Neural cell (in vitro differentiated cells): ENCODE measurements around the gene ARL2. TPM values are rescaled to one million over a fixed set of nuclear protein-coding genes. Genes with fewer than 3 reads are reported as not detected.

Experiments used
- H2AFZ ChIP-seq: fragments of 200-600, 300-800 bp; sonication (generic), shearing (Covaris generic); 2 replicates; pipeline ENCODE4 v1.6.0; 2014; ENCODE audit warnings: low read depth, mild to moderate bottlenecking, antibody characterized with exemption, low read length, moderate library complexity
- H3F3A ChIP-seq: fragments of 200-600 bp; shearing (Covaris generic); 2 replicates; pipeline ENCODE4 v1.6.1; 2016; ENCODE audit warnings: mild to moderate bottlenecking, moderate library complexity, mixed read lengths, antibody characterized with exemption, low read length; ENCODE audit not compliant: insufficient read depth, poor library complexity, severe bottlenecking
- H3K27ac ChIP-seq: fragments of 200-600, 300-800 bp; sonication (generic), shearing (Covaris generic); 2 replicates; pipeline ENCODE4 v1.5.1; 2014; ENCODE audit warnings: mild to moderate bottlenecking, low read length, moderate library complexity
- H3K27me3 ChIP-seq: fragments of 300-800, 200-600 bp; sonication (generic), shearing (Covaris generic); 2 replicates; pipeline ENCODE4 v1.6.0; 2014; ENCODE audit warnings: mild to moderate bottlenecking, low read depth, low read length, moderate library complexity; ENCODE audit not compliant: insufficient read depth
- H3K36me3 ChIP-seq: fragments of 300-800, 200-600 bp; sonication (generic), shearing (Covaris generic); 2 replicates; pipeline ENCODE4 v1.5.1; 2014; ENCODE audit warnings: mild to moderate bottlenecking, antibody characterized with exemption, low read length, moderate library complexity; ENCODE audit not compliant: insufficient read depth
- H3K4me2 ChIP-seq: fragments of 300-800, 200-600 bp; sonication (generic), shearing (Covaris generic); 2 replicates; pipeline ENCODE4 v1.6.0; 2014; ENCODE audit warnings: mild to moderate bottlenecking, low read length
- H3K4me3 ChIP-seq: fragments of 300-800, 200-600 bp; sonication (generic), shearing (Covaris generic); 2 replicates; pipeline ENCODE4 v1.5.1; 2014; ENCODE audit warnings: mild to moderate bottlenecking, low read length, moderate library complexity
- H3K79me2 ChIP-seq: fragments of 200-600 bp; shearing (Covaris generic); replicated peaks from 2 replicates; pipeline ENCODE4 v1.6.0; 2014; ENCODE audit warnings: mild to moderate bottlenecking, low read length, moderate library complexity; ENCODE audit not compliant: insufficient read depth
- H3K9ac ChIP-seq: fragments of 300-800, 200-600 bp; sonication (generic), shearing (Covaris generic); 2 replicates; pipeline ENCODE4 v1.6.1; 2016; ENCODE audit warnings: mild to moderate bottlenecking, low read length, mixed read lengths
- H3K9me2 ChIP-seq: fragments of 200-600 bp; shearing (Covaris generic); 2 replicates; pipeline ENCODE4 v1.6.1; 2016; ENCODE audit warnings: mild to moderate bottlenecking, low read length, mixed read lengths; ENCODE audit not compliant: insufficient read depth
- H3K9me3 ChIP-seq: fragments of 200-600, 300-800 bp; sonication (generic), shearing (Covaris generic); 2 replicates; pipeline ENCODE4 v1.6.1; 2016; ENCODE audit warnings: mild to moderate bottlenecking, mixed run types, low read length, moderate library complexity, mixed read lengths
- H4K20me1 ChIP-seq: fragments of 200-600 bp; shearing (Covaris generic); 2 replicates; pipeline ENCODE4 v1.6.1; 2016; ENCODE audit warnings: mild to moderate bottlenecking, mixed run types; ENCODE audit not compliant: insufficient read depth
- EP300 ChIP-seq: fragments of 450-650 bp; conservative IDR thresholded peaks from 2 replicates; pipeline ENCODE4 v1.6.1; 2014; ENCODE audit warnings: antibody characterized with exemption, mild to moderate bottlenecking, moderate library complexity; ENCODE audit not compliant: poor library complexity, severe bottlenecking
- EZH2 ChIP-seq: fragments of 200-600, 300-800 bp; shearing (Covaris generic), sonication (generic); IDR thresholded peaks from 2 replicates; pipeline ENCODE4 v1.6.1; 2014; ENCODE audit warnings: antibody characterized with exemption, low read length, borderline replicate concordance, mild to moderate bottlenecking; ENCODE audit not compliant: insufficient read depth, poor library complexity, severe bottlenecking
- MXI1 ChIP-seq: fragments of 450-650 bp; conservative IDR thresholded peaks from 2 replicates; pipeline ENCODE4 v1.6.1; 2014; ENCODE audit warnings: antibody characterized with exemption, mild to moderate bottlenecking; ENCODE audit not compliant: poor library complexity, severe bottlenecking
- POLR2AphosphoS5 ChIP-seq: IDR thresholded peaks from 2 replicates; pipeline ENCODE4 v1.6.1; 2012
- RAD21 ChIP-seq: fragments of 450-650 bp; conservative IDR thresholded peaks from 2 replicates; pipeline ENCODE4 v1.6.1; 2014; ENCODE audit warnings: antibody characterized with exemption, mild to moderate bottlenecking, moderate library complexity
- SMC3 ChIP-seq: fragments of 450-650 bp; conservative IDR thresholded peaks from 2 replicates; pipeline ENCODE4 v1.6.1; 2014; ENCODE audit warnings: antibody characterized with exemption, mild to moderate bottlenecking, moderate library complexity; ENCODE audit not compliant: poor library complexity
- TAF1 ChIP-seq: IDR thresholded peaks from 2 replicates; pipeline ENCODE4 v1.6.1; 2012; ENCODE audit warnings: low read depth
- polyA plus RNA-seq: library from polyadenylated mRNA; depleted of rRNA; stranded (reverse); fragments of >200 nt; gene quantifications from 2 replicates; pipeline ENCODE4 v1.2.3, GENCODE V29; 2014
- TF ChIP-seq, protein P1 (sequence below): IDR thresholded peaks from 2 replicates; pipeline ENCODE4 v1.6.1; 2012; ENCODE audit warnings: borderline replicate concordance
- TF ChIP-seq, protein P2 (sequence below): fragments of 450-650 bp; IDR thresholded peaks from 2 replicates; pipeline ENCODE4 v1.5.1; 2014; ENCODE audit warnings: antibody characterized with exemption, mild to moderate bottlenecking, moderate library complexity; ENCODE audit not compliant: poor library complexity, severe bottlenecking

The ARL2 gene
- polyA plus RNA-seq, 1 donor from 2014 or later = 158 TPM

DNA sequence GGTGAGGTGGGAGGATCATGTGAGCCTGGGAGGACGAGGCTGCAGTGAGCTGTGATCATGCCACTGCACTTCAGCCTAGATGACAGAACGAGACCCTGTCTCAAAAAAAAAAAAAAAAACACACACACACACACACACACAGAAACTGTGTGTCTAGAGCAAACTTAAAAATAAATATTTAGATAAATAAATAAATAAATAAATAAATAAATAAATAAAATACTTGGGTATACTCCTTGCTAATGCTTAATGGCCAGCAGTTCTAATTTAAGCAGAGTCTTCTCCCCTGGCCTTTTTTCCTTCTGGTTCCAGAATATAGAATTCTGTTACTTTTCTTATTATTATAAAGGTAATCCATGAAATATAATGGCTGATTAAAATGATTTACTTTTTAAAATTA, 5.1 kb upstream of the ARL2 start:
- no peak overlapping the region for H3K27ac ChIP-seq
- no peaks in the 10 kb centered on the region for H3K36me3 ChIP-seq
- no peaks in the 10 kb centered on the region for H3K27me3 ChIP-seq
- no peak overlapping the region for H3K4me3 ChIP-seq
- no peaks in the 10 kb centered on the region for H3K79me2 ChIP-seq
- H2AFZ ChIP-seq = no peak overlapping the region
- no peak overlapping the region for H3K4me2 ChIP-seq
- TF ChIP-seq EZH2 (no peak), SMC3 (no peak), POLR2AphosphoS5 (no peak), TAF1 (no peak), MXI1 (no peak), EP300 (no peak), RAD21 (no peak)
- TF ChIP-seq, protein P1, sequence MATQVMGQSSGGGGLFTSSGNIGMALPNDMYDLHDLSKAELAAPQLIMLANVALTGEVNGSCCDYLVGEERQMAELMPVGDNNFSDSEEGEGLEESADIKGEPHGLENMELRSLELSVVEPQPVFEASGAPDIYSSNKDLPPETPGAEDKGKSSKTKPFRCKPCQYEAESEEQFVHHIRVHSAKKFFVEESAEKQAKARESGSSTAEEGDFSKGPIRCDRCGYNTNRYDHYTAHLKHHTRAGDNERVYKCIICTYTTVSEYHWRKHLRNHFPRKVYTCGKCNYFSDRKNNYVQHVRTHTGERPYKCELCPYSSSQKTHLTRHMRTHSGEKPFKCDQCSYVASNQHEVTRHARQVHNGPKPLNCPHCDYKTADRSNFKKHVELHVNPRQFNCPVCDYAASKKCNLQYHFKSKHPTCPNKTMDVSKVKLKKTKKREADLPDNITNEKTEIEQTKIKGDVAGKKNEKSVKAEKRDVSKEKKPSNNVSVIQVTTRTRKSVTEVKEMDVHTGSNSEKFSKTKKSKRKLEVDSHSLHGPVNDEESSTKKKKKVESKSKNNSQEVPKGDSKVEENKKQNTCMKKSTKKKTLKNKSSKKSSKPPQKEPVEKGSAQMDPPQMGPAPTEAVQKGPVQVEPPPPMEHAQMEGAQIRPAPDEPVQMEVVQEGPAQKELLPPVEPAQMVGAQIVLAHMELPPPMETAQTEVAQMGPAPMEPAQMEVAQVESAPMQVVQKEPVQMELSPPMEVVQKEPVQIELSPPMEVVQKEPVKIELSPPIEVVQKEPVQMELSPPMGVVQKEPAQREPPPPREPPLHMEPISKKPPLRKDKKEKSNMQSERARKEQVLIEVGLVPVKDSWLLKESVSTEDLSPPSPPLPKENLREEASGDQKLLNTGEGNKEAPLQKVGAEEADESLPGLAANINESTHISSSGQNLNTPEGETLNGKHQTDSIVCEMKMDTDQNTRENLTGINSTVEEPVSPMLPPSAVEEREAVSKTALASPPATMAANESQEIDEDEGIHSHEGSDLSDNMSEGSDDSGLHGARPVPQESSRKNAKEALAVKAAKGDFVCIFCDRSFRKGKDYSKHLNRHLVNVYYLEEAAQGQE = no peak
- TF ChIP-seq, protein P2, sequence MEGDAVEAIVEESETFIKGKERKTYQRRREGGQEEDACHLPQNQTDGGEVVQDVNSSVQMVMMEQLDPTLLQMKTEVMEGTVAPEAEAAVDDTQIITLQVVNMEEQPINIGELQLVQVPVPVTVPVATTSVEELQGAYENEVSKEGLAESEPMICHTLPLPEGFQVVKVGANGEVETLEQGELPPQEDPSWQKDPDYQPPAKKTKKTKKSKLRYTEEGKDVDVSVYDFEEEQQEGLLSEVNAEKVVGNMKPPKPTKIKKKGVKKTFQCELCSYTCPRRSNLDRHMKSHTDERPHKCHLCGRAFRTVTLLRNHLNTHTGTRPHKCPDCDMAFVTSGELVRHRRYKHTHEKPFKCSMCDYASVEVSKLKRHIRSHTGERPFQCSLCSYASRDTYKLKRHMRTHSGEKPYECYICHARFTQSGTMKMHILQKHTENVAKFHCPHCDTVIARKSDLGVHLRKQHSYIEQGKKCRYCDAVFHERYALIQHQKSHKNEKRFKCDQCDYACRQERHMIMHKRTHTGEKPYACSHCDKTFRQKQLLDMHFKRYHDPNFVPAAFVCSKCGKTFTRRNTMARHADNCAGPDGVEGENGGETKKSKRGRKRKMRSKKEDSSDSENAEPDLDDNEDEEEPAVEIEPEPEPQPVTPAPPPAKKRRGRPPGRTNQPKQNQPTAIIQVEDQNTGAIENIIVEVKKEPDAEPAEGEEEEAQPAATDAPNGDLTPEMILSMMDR = no peak
- H3K9me2 ChIP-seq = no peaks in the 10 kb centered on the region
- no peak overlapping the region for H3K9ac ChIP-seq
- no peaks in the 10 kb centered on the region for H4K20me1 ChIP-seq
- no peaks in the 10 kb centered on the region for H3K9me3 ChIP-seq
- no peaks in the 10 kb centered on the region for H3F3A ChIP-seq

DNA sequence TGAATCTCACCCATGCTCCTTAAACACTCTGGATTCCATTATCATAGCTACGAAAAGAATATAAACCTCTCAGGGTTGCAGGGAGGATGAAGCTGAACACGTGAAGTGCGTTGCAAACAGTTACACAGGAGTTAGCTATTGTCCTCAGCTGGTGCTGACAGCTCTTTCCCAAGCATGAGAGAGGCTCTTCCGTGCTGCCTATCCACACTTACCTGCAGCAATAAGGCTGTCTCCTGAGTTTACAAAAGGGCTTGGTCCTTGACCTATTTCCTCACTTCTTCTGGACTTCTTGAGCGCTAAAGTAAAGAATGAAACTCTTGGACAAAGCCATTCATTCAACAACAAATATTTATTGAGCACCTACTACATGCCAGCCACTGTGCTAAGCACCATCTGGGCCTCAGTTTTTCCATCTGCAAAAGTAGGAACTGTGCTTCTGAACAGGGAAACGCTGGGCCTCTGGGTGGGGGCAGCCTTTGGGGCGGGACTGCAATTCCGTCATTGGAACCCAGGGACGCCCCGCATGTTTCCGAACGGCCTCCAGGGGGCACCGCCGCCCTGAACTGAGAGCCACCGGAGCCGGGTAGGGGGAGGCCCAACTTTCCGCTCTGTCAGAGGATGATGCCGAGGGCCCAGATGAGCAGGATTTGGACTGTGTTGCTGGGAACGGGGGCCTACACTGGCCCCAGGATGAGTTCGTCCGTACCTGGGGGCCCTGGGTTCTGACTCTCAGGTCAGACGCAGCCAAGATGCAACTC, 651 bp upstream of the ARL2 start:
- no peaks in the 10 kb centered on the region for H3K27me3 ChIP-seq
- H3K9me3 ChIP-seq = no peaks in the 10 kb centered on the region
- peak overlapping the region; percentile 90 for H3K4me3 ChIP-seq
- no peaks in the 10 kb centered on the region for H3K9me2 ChIP-seq
- H3F3A ChIP-seq = no peaks in the 10 kb centered on the region
- no peak overlapping the region for H3K4me2 ChIP-seq
- peak overlapping the region; percentile 84 for H3K9ac ChIP-seq
- H3K79me2 ChIP-seq = no peaks in the 10 kb centered on the region
- TF ChIP-seq RAD21 (peak; percentile 60), EP300 (no peak), TAF1 (no peak), SMC3 (peak; percentile 73), POLR2AphosphoS5 (no peak), EZH2 (no peak)
- TF ChIP-seq, protein P1 = no peak
- peak overlapping the region; percentile 82 for H3K27ac ChIP-seq
- H4K20me1 ChIP-seq = no peaks in the 10 kb centered on the region
- H2AFZ ChIP-seq = peak overlapping the region; percentile 92
- H3K36me3 ChIP-seq = no peaks in the 10 kb centered on the region
